ENCODE results near the gene BDH1.

DNA sequence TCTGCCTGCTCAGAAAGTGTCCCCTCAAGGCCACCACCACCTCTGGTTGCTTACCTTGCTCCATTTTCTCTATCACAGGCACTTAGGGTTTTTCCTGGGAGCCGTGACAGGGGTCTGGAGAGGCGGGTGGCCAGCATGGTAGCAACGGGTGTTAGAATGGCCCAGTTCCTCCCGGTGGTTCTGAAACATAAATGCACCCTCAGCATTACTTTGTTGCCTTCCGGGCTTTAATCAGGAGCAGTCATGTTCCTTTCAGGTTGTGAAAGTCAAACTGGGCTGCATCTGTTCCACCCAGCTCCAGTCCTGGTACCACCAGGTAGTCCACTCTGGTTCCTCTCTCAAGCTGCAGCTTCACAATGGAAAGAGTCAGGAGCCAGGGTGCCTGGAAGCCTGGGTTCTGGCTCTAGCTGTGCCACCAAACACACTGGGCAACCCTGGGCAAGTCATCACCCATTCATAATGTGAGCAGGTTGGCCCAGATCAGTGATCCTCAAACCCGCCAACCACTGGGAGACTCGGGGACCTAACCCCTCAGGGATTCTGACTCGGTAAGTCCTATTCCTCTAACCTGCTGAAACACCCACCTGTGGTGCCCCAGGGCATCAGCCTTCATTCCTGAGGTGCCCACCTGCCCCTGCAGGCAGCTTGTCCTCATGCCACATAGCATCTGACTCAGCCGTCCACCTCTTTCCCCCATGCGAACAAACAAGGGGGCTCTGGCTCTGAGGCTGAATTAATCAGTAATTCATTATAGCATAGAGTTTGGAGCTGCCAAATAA lies 9.3 kb downstream of the BDH1 start:
- TF ChIP-seq POLR2A (IDR thresholded peaks at IDR 0.05): no peak
- TF ChIP-seq, protein P1, sequence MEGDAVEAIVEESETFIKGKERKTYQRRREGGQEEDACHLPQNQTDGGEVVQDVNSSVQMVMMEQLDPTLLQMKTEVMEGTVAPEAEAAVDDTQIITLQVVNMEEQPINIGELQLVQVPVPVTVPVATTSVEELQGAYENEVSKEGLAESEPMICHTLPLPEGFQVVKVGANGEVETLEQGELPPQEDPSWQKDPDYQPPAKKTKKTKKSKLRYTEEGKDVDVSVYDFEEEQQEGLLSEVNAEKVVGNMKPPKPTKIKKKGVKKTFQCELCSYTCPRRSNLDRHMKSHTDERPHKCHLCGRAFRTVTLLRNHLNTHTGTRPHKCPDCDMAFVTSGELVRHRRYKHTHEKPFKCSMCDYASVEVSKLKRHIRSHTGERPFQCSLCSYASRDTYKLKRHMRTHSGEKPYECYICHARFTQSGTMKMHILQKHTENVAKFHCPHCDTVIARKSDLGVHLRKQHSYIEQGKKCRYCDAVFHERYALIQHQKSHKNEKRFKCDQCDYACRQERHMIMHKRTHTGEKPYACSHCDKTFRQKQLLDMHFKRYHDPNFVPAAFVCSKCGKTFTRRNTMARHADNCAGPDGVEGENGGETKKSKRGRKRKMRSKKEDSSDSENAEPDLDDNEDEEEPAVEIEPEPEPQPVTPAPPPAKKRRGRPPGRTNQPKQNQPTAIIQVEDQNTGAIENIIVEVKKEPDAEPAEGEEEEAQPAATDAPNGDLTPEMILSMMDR (IDR thresholded peaks at IDR 0.05): no peak

Data from testis (tissue), 2 donors.